ENCODE data around the gene PRM2. TPM values are rescaled to one million over a fixed set of nuclear protein-coding genes. Genes with fewer than 3 reads are reported as not detected.

Gene PRM2
- total RNA-seq, 6 experiments from 2014 or later = not detected

- Mint-ChIP-seq H3K27ac (no peak overlapping the region), H3K4me1 (ENCODE audit: low read depth) (peaks cover 10% of the 10 kb centered on the region; the same call in 1 of the 2 replicates), H3K4me3 (no peak overlapping the region), H3K36me3 (ENCODE audit: low read depth) (peaks cover 5% of the 10 kb centered on the region; the same call in 1 of the 2 replicates), H3K27me3 (ENCODE audit: insufficient read depth) (peaks cover 22% of the 10 kb centered on the region), H3K9me3 (peaks cover 7% of the 10 kb centered on the region; the same call in 1 of the 2 replicates)
- TF ChIP-seq CTCF (IDR thresholded peaks at IDR 0.05) = no peak
- no peak for DNase-seq
Observed at GRCh38 chr16:11277607-11278337, 1.5 kb upstream of the PRM2 start.

GRCh38 chr16:11276896-11277593, 765 bp upstream of the PRM2 start:
- peaks cover 19% of the 10 kb centered on the region for H3K27me3 Mint-ChIP-seq (ENCODE audit: insufficient read depth)
- no peak overlapping the region for H3K4me3 Mint-ChIP-seq
- no peak for DNase-seq
- TF ChIP-seq CTCF (IDR thresholded peaks at IDR 0.05) = no peak
- H3K27ac Mint-ChIP-seq = no peak overlapping the region
- peaks cover 10% of the 10 kb centered on the region; the same call in 1 of the 2 replicates for H3K4me1 Mint-ChIP-seq (ENCODE audit: low read depth)
- peaks cover 5% of the 10 kb centered on the region; the same call in 1 of the 2 replicates for H3K36me3 Mint-ChIP-seq (ENCODE audit: low read depth)
- H3K9me3 Mint-ChIP-seq = peaks cover 7% of the 10 kb centered on the region; the same call in 1 of the 2 replicates

GRCh38 chr16:11274964-11275363, 1.3 kb downstream of the PRM2 start:
- no peak overlapping the region for H3K27ac Mint-ChIP-seq
- H3K9me3 Mint-ChIP-seq = peaks cover 7% of the 10 kb centered on the region; the same call in 1 of the 2 replicates
- peaks cover 15% of the 10 kb centered on the region for H3K27me3 Mint-ChIP-seq (ENCODE audit: insufficient read depth)
- TF ChIP-seq CTCF (IDR thresholded peaks at IDR 0.05) = no peak
- no peak overlapping the region for H3K4me3 Mint-ChIP-seq
- peaks cover 5% of the 10 kb centered on the region; the same call in 1 of the 2 replicates for H3K36me3 Mint-ChIP-seq (ENCODE audit: low read depth)
- no peak for DNase-seq
- H3K4me1 Mint-ChIP-seq (ENCODE audit: low read depth) = peaks cover 10% of the 10 kb centered on the region; the same call in 1 of the 2 replicates

- H3K27me3 Mint-ChIP-seq (ENCODE audit: insufficient read depth) = peaks cover 18% of the 10 kb centered on the region
- peaks cover 7% of the 10 kb centered on the region; the same call in 1 of the 2 replicates for H3K9me3 Mint-ChIP-seq
- H3K27ac Mint-ChIP-seq = no peak overlapping the region
- H3K36me3 Mint-ChIP-seq (ENCODE audit: low read depth) = peaks cover 5% of the 10 kb centered on the region; the same call in 1 of the 2 replicates
- DNase-seq = no peak
- peaks cover 10% of the 10 kb centered on the region; the same call in 1 of the 2 replicates for H3K4me1 Mint-ChIP-seq (ENCODE audit: low read depth)
- H3K4me3 Mint-ChIP-seq = no peak overlapping the region
- no peak for TF ChIP-seq CTCF (IDR thresholded peaks at IDR 0.05)
Observed at GRCh38 chr16:11273721-11274324, 2.5 kb downstream of the PRM2 start.

GRCh38 chr16:11272921-11273720, 3.2 kb downstream of the PRM2 start, which contains the start of gene PRM3:
Gene PRM3 (minus strand): TSS chr16:11273629. CDS start chr16:11273595, 34 bp downstream.
- Mint-ChIP-seq H3K27ac (no peak within 1 kb of the TSS), H3K27me3 (ENCODE audit: insufficient read depth) (peaks cover 16% of the 10 kb centered on the region), H3K36me3 (ENCODE audit: low read depth) (peaks cover 5% of the 10 kb centered on the region; the same call in 1 of the 2 replicates), H3K9me3 (peaks cover 7% of the 10 kb centered on the region; the same call in 1 of the 2 replicates), H3K4me1 (ENCODE audit: low read depth) (peaks cover 10% of the 10 kb centered on the region; the same call in 1 of the 2 replicates), H3K4me3 (no peak within 1 kb of the TSS)
- TF ChIP-seq CTCF (IDR thresholded peaks at IDR 0.05) = no peak
- no peak for DNase-seq
